ENCODE measurements around the gene SLC12A2.

DNA sequence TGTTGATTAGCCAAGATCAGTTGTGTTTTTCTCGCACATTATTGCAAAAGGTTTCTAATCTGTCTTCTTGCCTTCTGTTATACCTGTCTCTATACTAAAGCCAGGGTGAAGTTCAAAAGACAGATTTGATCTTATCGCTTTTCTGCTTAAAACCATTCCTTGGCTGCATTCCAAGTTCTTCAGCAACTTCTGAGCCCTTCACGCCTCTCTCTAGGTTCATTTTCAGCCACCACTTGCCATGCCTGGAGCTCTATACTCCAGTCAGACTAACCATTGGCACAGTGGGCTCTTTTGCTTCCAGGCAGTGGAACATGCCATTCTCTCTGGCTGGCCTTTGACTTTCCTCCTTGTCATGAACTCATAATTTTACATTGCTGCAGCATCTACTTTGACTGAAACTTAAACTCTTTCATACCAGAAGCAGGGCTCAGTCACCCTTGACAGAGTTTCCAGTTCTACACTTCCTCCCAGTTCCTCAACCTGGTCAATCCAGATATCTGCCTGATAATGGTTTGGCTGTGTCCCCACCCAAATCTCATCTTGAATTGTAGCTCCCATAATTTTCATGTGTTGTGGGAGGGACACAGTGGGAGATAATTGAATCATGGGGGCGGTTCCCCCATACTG is 114.4 kb downstream of the SLC12A2 start:
- TF ChIP-seq, protein P1, sequence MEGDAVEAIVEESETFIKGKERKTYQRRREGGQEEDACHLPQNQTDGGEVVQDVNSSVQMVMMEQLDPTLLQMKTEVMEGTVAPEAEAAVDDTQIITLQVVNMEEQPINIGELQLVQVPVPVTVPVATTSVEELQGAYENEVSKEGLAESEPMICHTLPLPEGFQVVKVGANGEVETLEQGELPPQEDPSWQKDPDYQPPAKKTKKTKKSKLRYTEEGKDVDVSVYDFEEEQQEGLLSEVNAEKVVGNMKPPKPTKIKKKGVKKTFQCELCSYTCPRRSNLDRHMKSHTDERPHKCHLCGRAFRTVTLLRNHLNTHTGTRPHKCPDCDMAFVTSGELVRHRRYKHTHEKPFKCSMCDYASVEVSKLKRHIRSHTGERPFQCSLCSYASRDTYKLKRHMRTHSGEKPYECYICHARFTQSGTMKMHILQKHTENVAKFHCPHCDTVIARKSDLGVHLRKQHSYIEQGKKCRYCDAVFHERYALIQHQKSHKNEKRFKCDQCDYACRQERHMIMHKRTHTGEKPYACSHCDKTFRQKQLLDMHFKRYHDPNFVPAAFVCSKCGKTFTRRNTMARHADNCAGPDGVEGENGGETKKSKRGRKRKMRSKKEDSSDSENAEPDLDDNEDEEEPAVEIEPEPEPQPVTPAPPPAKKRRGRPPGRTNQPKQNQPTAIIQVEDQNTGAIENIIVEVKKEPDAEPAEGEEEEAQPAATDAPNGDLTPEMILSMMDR (IDR thresholded peaks at IDR 0.05) = no peak
- TF ChIP-seq POLR2A (IDR thresholded peaks at IDR 0.05) = no peak

Measured in uterus (tissue), 2 donors.